H9 (cell line): ENCODE data around the gene PRR5L. TPM values are rescaled to one million over a fixed set of nuclear protein-coding genes. Genes with fewer than 3 reads are reported as not detected.

Experiments
- DNase-seq: peaks from one replicate; pipeline ENCODE4 v3.0.0-alpha.2; 2017
- H2AFZ ChIP-seq: one replicate; pipeline ENCODE4 v1.6.1; 2013; ENCODE audit warnings: mild to moderate bottlenecking, low read length, control low read depth, moderate library complexity
- H2AK5ac ChIP-seq: 2 replicates; pipeline ENCODE4 v1.6.1; 2013; ENCODE audit warnings: low read length, control low read depth, mixed read lengths; ENCODE audit not compliant: insufficient read length
- H2BK120ac ChIP-seq: one replicate; pipeline ENCODE4 v1.6.1; 2013; ENCODE audit warnings: low read depth, mild to moderate bottlenecking, low read length, control low read depth, inconsistent platforms; ENCODE audit not compliant: poor library complexity, severe bottlenecking
- H2BK12ac ChIP-seq: 2 replicates; pipeline ENCODE4 v1.6.1; 2013; ENCODE audit warnings: low read length, control low read depth, mixed read lengths, low read depth; ENCODE audit not compliant: insufficient read length
- H2BK15ac ChIP-seq: 2 replicates; pipeline ENCODE4 v1.6.1; 2013; ENCODE audit warnings: low read depth, low read length, control low read depth
- H2BK20ac ChIP-seq: one replicate; pipeline ENCODE4 v1.6.1; 2013; ENCODE audit warnings: low read depth, mild to moderate bottlenecking, low read length, control low read depth, inconsistent platforms; ENCODE audit not compliant: poor library complexity, severe bottlenecking
- H2BK5ac ChIP-seq: 2 replicates; pipeline ENCODE4 v1.6.1; 2013; ENCODE audit warnings: low read length, control low read depth, mixed read lengths; ENCODE audit not compliant: insufficient read length
- H3K14ac ChIP-seq: 2 replicates; pipeline ENCODE4 v1.6.1; 2013; ENCODE audit warnings: low read length, control low read depth; ENCODE audit not compliant: insufficient read depth
- H3K18ac ChIP-seq: 2 replicates; pipeline ENCODE4 v1.6.1; 2013; ENCODE audit warnings: low read depth, mild to moderate bottlenecking, mixed read lengths, low read length, control low read depth; ENCODE audit not compliant: insufficient read length
- H3K23ac ChIP-seq: 2 replicates; pipeline ENCODE4 v1.6.1; 2013; ENCODE audit warnings: low read length, control low read depth, mixed read lengths, low read depth; ENCODE audit not compliant: insufficient read length
- H3K23me2 ChIP-seq: 2 replicates; pipeline ENCODE4 v1.6.1; 2013; ENCODE audit warnings: low read depth, mild to moderate bottlenecking, mixed read lengths, low read length, control low read depth; ENCODE audit not compliant: insufficient read length, poor library complexity, severe bottlenecking
- H3K27ac ChIP-seq: 2 replicates; pipeline ENCODE4 v1.5.1; 2013; ENCODE audit warnings: low read length, control low read depth, mixed read lengths, low read depth; ENCODE audit not compliant: insufficient read length
- H3K27me3 ChIP-seq: 2 replicates; pipeline ENCODE4 v1.6.1; 2013; ENCODE audit warnings: low read length, control low read depth, inconsistent platforms; ENCODE audit not compliant: insufficient read depth
- H3K4ac ChIP-seq: 2 replicates; pipeline ENCODE4 v1.6.1; 2013; ENCODE audit warnings: low read depth, mild to moderate bottlenecking, control low read depth, inconsistent platforms, low read length, moderate library complexity
- H3K4me1 ChIP-seq: 2 replicates; pipeline ENCODE4 v1.6.1; 2013; ENCODE audit warnings: low read length, control low read depth, inconsistent platforms; ENCODE audit not compliant: insufficient read depth
- H3K4me2 ChIP-seq: 2 replicates; pipeline ENCODE4 v1.6.1; 2013; ENCODE audit warnings: low read length, control low read depth, mixed read lengths; ENCODE audit not compliant: insufficient read length, insufficient read depth
- H3K56ac ChIP-seq: 2 replicates; pipeline ENCODE4 v1.6.1; 2013; ENCODE audit warnings: low read depth, mild to moderate bottlenecking, mixed read lengths, low read length, control low read depth; ENCODE audit not compliant: insufficient read length
- H3K79me1 ChIP-seq: 2 replicates; pipeline ENCODE4 v1.6.1; 2013; ENCODE audit warnings: low read depth, mild to moderate bottlenecking, moderate library complexity, low read length, control low read depth, inconsistent platforms; ENCODE audit not compliant: insufficient read depth, poor library complexity, severe bottlenecking
- H3K79me2 ChIP-seq: 2 replicates; pipeline ENCODE4 v1.6.1; 2013; ENCODE audit warnings: low read length, control low read depth, inconsistent platforms; ENCODE audit not compliant: insufficient read depth
- H3K9ac ChIP-seq: 2 replicates; pipeline ENCODE4 v1.6.1; 2013; ENCODE audit warnings: low read length, control low read depth, mixed read lengths; ENCODE audit not compliant: insufficient read length; ENCODE audit errors: extremely low read depth
- H3K9me3 ChIP-seq: one replicate; pipeline ENCODE4 v1.6.1; 2013; ENCODE audit warnings: low read depth, low read length, inconsistent platforms; ENCODE audit not compliant: control insufficient read depth
- H3T11ph ChIP-seq: one replicate; pipeline ENCODE4 v1.6.1; 2013; ENCODE audit warnings: mild to moderate bottlenecking, low read length, control low read depth, inconsistent platforms
- H4K20me1 ChIP-seq: one replicate; pipeline ENCODE4 v1.6.1; 2013; ENCODE audit not compliant: control insufficient read depth, insufficient read length, insufficient read depth
- H4K5ac ChIP-seq: 2 replicates; pipeline ENCODE4 v1.6.1; 2013; ENCODE audit warnings: low read depth, mild to moderate bottlenecking, mixed read lengths, low read length, control low read depth; ENCODE audit not compliant: insufficient read length
- H4K8ac ChIP-seq: replicated peaks from 2 replicates; pipeline ENCODE4 v1.6.1; 2013; ENCODE audit warnings: low read length, control low read depth, mixed read lengths, low read depth; ENCODE audit not compliant: insufficient read length
- H4K91ac ChIP-seq: 2 replicates; pipeline ENCODE4 v1.6.1; 2013; ENCODE audit warnings: low read depth, mild to moderate bottlenecking, moderate library complexity, mixed read lengths, low read length, control low read depth; ENCODE audit not compliant: insufficient read length
- H3K27ac Mint-ChIP-seq, 3 experiments: 2 replicates in 2 of 3; 3 replicates in 1 of 3; pipeline ENCODE4 v1.8.0; 2020 to 2021; ENCODE audit warnings: mixed read lengths in 3 of 3, mild to moderate bottlenecking in 1 of 3, moderate library complexity in 1 of 3
- H3K27me3 Mint-ChIP-seq: 2 replicates; pipeline ENCODE4 v1.8.0; 2021; ENCODE audit warnings: low read depth, mild to moderate bottlenecking, moderate library complexity, mixed read lengths
- H3K36me3 Mint-ChIP-seq, 3 experiments: 2 replicates in 2 of 3; 3 replicates in 1 of 3; pipeline ENCODE4 v1.8.0; 2020 to 2021; ENCODE audit warnings: low read depth in 3 of 3, mixed read lengths in 3 of 3; ENCODE audit not compliant: insufficient read depth in 1 of 3
- H3K4me1 Mint-ChIP-seq, 2 experiments: 2 replicates each; pipeline ENCODE4 v1.8.0; 2020; ENCODE audit warnings: mixed read lengths in 2 of 2
- H3K4me3 Mint-ChIP-seq, 2 experiments: 2 replicates in 1 of 2; 3 replicates in 1 of 2; pipeline ENCODE4 v1.8.0; 2020 to 2021; ENCODE audit warnings: mild to moderate bottlenecking in 2 of 2, mixed read lengths in 2 of 2, moderate library complexity in 1 of 2
- H3K9me3 Mint-ChIP-seq, 2 experiments: 2 replicates in 1 of 2; 3 replicates in 1 of 2; pipeline ENCODE4 v1.8.0; 2020; ENCODE audit warnings: mild to moderate bottlenecking in 2 of 2, mixed read lengths in 2 of 2, moderate library complexity in 1 of 2
- CTCF ChIP-seq: fragments of 200-600 bp; sonication (generic); conservative IDR thresholded peaks from 3 replicates; pipeline ENCODE4 v1.8.0; 2021; ENCODE audit warnings: antibody characterized with exemption, mild to moderate bottlenecking
- WGBS: extraction: QIAGEN DNeasy Blood & Tissue Kit; methylation state at CpG from one replicate; pipeline ENCODE4 v1.1.7; 2013; ENCODE audit warnings: missing lambda C conversion rate, low lambda C conversion rate, mixed read lengths; ENCODE audit not compliant: insufficient read length; ENCODE audit errors: extremely low coverage; 5-methylcytosine and 5-hydroxymethylcytosine counted together
- total RNA-seq: library from RNA; stranded (reverse); gene quantifications from 2 replicates; pipeline ENCODE4 v1.2.1, GENCODE V29; 2021

The PRR5L gene
- total RNA-seq, 1 experiment from 2014 or later = 5.6 TPM

DNA sequence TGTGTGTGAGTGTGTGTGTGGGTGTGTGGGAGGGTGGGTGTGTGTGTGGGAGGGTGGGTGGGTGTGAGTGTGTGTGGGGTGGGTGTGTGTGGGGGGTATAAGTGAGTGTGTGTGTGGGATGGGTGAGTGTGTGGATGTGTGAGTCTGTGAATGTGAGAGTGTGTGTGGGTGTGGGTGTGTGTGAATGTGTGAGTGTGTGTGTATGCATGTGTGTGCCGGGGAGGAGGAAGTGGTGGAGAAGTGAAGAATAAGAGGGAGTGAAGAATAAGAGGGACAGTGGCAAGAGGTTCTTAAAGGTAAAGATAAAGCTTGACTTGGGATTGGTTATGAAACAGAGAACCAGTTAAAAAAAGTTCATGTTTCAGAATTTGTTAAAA is 54.0 kb downstream of the PRR5L start:
- Histone ChIP-seq H3K23me2 (no peaks in the 10 kb centered on the region), H3K27me3 (no peaks in the 10 kb centered on the region), H4K5ac (no peak overlapping the region), H4K20me1 (no peaks in the 10 kb centered on the region), H3K9ac (no peak overlapping the region), H3K79me1 (no peaks in the 10 kb centered on the region), H2AK5ac (no peak overlapping the region), H2BK15ac (no peak overlapping the region), H3K79me2 (no peaks in the 10 kb centered on the region), H3K4me2 (no peak overlapping the region), H3T11ph (no peak overlapping the region), H3K4ac (no peak overlapping the region), H3K18ac (no peak overlapping the region), H3K4me1 (no peaks in the 10 kb centered on the region), H3K23ac (no peak overlapping the region), H2BK12ac (no peak overlapping the region), H2BK20ac (no peak overlapping the region), H3K56ac (no peak overlapping the region), H2BK120ac (no peak overlapping the region), H2AFZ (no peak overlapping the region), H4K91ac (no peak overlapping the region), H3K9me3 (no peaks in the 10 kb centered on the region), H3K27ac (no peak overlapping the region), H4K8ac (no peak overlapping the region), H2BK5ac (no peak overlapping the region), H3K14ac (no peak overlapping the region)
- Mint-ChIP-seq H3K9me3 (no peaks in the 10 kb centered on the region), H3K4me3 (no peak overlapping the region), H3K36me3 (no peaks in the 10 kb centered on the region), H3K27me3 (peaks cover 5% of the 10 kb centered on the region; the same call in 1 of the 2 replicates), H3K4me1 (peaks cover 11 to 16% of the 10 kb centered on the region in 2 experiments), H3K27ac (no peak overlapping the region; a peak in 1 of 7 replicates)
- no peak for DNase-seq
- 100% methylated on average over 1 of the region's 1 CpG for WGBS
- no peak for TF ChIP-seq CTCF
